Ovary (tissue), 9 donors: Measurements from ENCODE around the gene SHC1. TPM values are rescaled to one million over a fixed set of nuclear protein-coding genes. Genes with fewer than 3 reads are reported as not detected.

Source experiments
- DNase-seq, 5 donors: peaks; one replicate each; pipeline ENCODE4 v3.0.0-alpha.2; 2019 to 2020
- H3K27ac ChIP-seq, 2 donors: fragments of 200-600 bp; one replicate each; pipeline versions ENCODE4 v1.5.1 to v1.8.0; 2019 to 2022
- H3K27me3 ChIP-seq: fragments of 200-600 bp; one replicate; pipeline ENCODE4 v1.8.0; 2022
- H3K36me3 ChIP-seq: fragments of 200-600 bp; sonication (generic); one replicate; pipeline ENCODE4 v1.5.1; 2019
- H3K4me1 ChIP-seq: one replicate; pipeline ENCODE4 v1.8.1; 2013; ENCODE audit warnings: mild to moderate bottlenecking, moderate library complexity; ENCODE audit not compliant: insufficient read depth
- H3K4me3 ChIP-seq: fragments of 200-600 bp; sonication (generic); one replicate; pipeline ENCODE4 v1.5.1; 2017
- H3K9me3 ChIP-seq, 2 donors: fragments of 200-600 bp in 1 of 2; sonication (generic) in 1 of 2; one replicate each; pipeline versions ENCODE4 v1.5.1 to v1.8.1; 2013 to 2019; ENCODE audit warnings: mild to moderate bottlenecking in 1 of 2, moderate library complexity in 1 of 2
- CTCF ChIP-seq, 3 donors: fragments of 450-650 bp in 2 of 3; fragments of 200-600 bp in 1 of 3; IDR thresholded peaks; one replicate each; pipeline versions ENCODE4 v1.5.1 to v1.8.0; 2016 to 2022; ENCODE audit warnings: antibody characterized with exemption in 3 of 3, mild to moderate bottlenecking in 1 of 3
- EP300 ChIP-seq: sonication (generic); formaldehyde crosslinking; IDR thresholded peaks from one replicate; pipeline ENCODE4 v1.6.1; 2017; ENCODE audit warnings: antibody characterized with exemption
- POLR2A ChIP-seq: fragments of 450-650 bp; IDR thresholded peaks from one replicate; pipeline ENCODE4 v1.6.1; 2017; ENCODE audit warnings: antibody characterized with exemption, mild to moderate bottlenecking, moderate library complexity
- WGBS, 3 donors: extraction: QIAGEN DNeasy Blood & Tissue Kit in 1 of 3; methylation state at CpG; one replicate each; pipeline versions ENCODE4 v1.1.5 to v1.1.7; 2013 to 2017; 5-methylcytosine and 5-hydroxymethylcytosine counted together
- intact Hi-C, 4 donors: fragments of 100-400 bp; cut with DNase I; formaldehyde crosslinking; loops; one replicate each; pipeline versions ENCODE4 v1.11.0 to v1.15.1; 2022 to 2023
- polyA plus RNA-seq, 2 donors: library from polyadenylated mRNA; stranded (reverse); fragments of 200-250 nt in 1 of 2; fragments of 350-450 nt in 1 of 2; fragmentation: Illumina TruSeq in 1 of 2; extraction: RNeasy Lipid Tissue Mini Kit (QIAGEN cat#74804) in 1 of 2; gene quantifications; one replicate each; pipeline ENCODE4 v1.2.3, GENCODE V29; 2013 to 2014
- total RNA-seq, 7 donors: library from RNA; depleted of rRNA in 2 of 7; stranded (reverse); fragments of >200 nt in 2 of 7; fragmentation: NEBNext Ultra II Directional in 3 of 7; extraction: Animal tissue kit (Norgen Biotek cat#: 25700) in 3 of 7; gene quantifications; one replicate each; pipeline versions ENCODE4 v1.1.0 to v1.2.4, GENCODE V29; 2016 to 2023
- donor health status: DM: no; HTN: no; CAD: no; lungs with moderate emphysema.
- donor health status: DM: no; HTN: no; CAD: no.
- donor health status: Bipolar disorder and iron deficiency.
- donor health status: DM: yes; HTN: yes; CAD: no.
- donor health status: DM: no; HTN: no; CAD: no.
- donor health status: DM: yes; HTN: yes; CAD: no.

SHC1 gene
- total and polyA plus RNA-seq, 9 donors: 36.8 to 183 (median 80.0) TPM

GRCh38 chr1:155002464-155003226, 32.1 kb upstream of the SHC1 start, which contains the start of gene ZBTB7B:
ZBTB7B (plus strand) TSS chr1:155002802; CDS start chr1:155014661, 11,859 bp downstream.
- 0% methylated on average over 28 to 34 of the region's 35 CpGs for WGBS, 3 donors
- Histone ChIP-seq H3K36me3 (no peaks in the 10 kb centered on the region), H3K4me3 (peak within 1 kb of the TSS; percentile 82), H3K27me3 (no peaks in the 10 kb centered on the region), H3K9me3 (no peaks in the 10 kb centered on the region), H3K4me1 (peaks cover 11% of the 10 kb centered on the region), H3K27ac (peak within 1 kb of the TSS; percentile 94 to 96)
- DNase-seq: peak; percentile 56 to 74 (median 66)
- TF ChIP-seq POLR2A: peak; percentile 10
- no peak for TF ChIP-seq EP300
- no peak for TF ChIP-seq CTCF (IDR thresholded peaks at IDR 0.05)
- intact Hi-C loops: loop anchor here in 2 of 4 donors (5.0 kb wide), 2 partner anchors 40 to 45 kb away; partner anchors contain the start of genes PBXIP1 (in 1 of the 2) and PYGO2 (in 1 of the 2)

- no peaks in the 10 kb centered on the region for H3K36me3 ChIP-seq
- H3K4me3 ChIP-seq: peak overlapping the region; percentile 82
- 1 to 2% (median 1%) methylated on average over 31 to 38 of the region's 38 CpGs for WGBS, 3 donors
- H3K9me3 ChIP-seq: no peaks in the 10 kb centered on the region
- peak overlapping the region; percentile 94 to 95 for H3K27ac ChIP-seq
- H3K27me3 ChIP-seq: no peaks in the 10 kb centered on the region
- peak; percentile 92 for TF ChIP-seq POLR2A
- TF ChIP-seq CTCF (IDR thresholded peaks at IDR 0.05): peak in 2 of 3 donors; percentile 48 to 58
- no peak for TF ChIP-seq EP300
- peak; percentile 99 to 100 (median 100) for DNase-seq
- intact Hi-C loops: loop anchor here in 3 of 4 donors (2.0 to 5.0 kb wide), 3 partner anchors 27 to 45 kb away; partner anchors contain the start of genes CKS1B (in 1 of the 3), PBXIP1 (in 1 of the 3) and PYGO2 (in 1 of the 3)
- H3K4me1 ChIP-seq: peaks cover 11% of the 10 kb centered on the region
Observed at GRCh38 chr1:155001675-155002463, 31.3 kb upstream of the SHC1 start.

GRCh38 chr1:155001425-155001674, 30.8 kb upstream of the SHC1 start:
- H3K4me1 ChIP-seq: peaks cover 11% of the 10 kb centered on the region
- intact Hi-C loops: loop anchor here in 3 of 4 donors (2.0 to 5.0 kb wide), 3 partner anchors 27 to 44 kb away; partner anchors contain the start of genes CKS1B (in 1 of the 3), PBXIP1 (in 1 of the 3) and PYGO2 (in 1 of the 3)
- peak overlapping the region; percentile 94 to 95 for H3K27ac ChIP-seq
- TF ChIP-seq CTCF (IDR thresholded peaks at IDR 0.05) (no peak), POLR2A (no peak), EP300 (no peak)
- no peak for DNase-seq
- no peaks in the 10 kb centered on the region for H3K27me3 ChIP-seq
- no peaks in the 10 kb centered on the region for H3K36me3 ChIP-seq
- WGBS, 3 donors: 0 to 2% (median 1%) methylated on average over 11 of the region's 11 CpGs
- H3K9me3 ChIP-seq: no peaks in the 10 kb centered on the region
- H3K4me3 ChIP-seq: peak overlapping the region; percentile 82

GRCh38 chr1:155000726-155001424, 30.3 kb upstream of the SHC1 start:
- H3K9me3 ChIP-seq: no peaks in the 10 kb centered on the region
- H3K27me3 ChIP-seq: no peaks in the 10 kb centered on the region
- peak overlapping the region; percentile 82 for H3K4me3 ChIP-seq
- peak; percentile 90 to 92 (median 91) for DNase-seq
- whole genome bisulfite sequencing, 3 donors: 1% methylated on average over 20 to 43 of the region's 43 CpGs
- no peaks in the 10 kb centered on the region for H3K36me3 ChIP-seq
- peaks cover 11% of the 10 kb centered on the region for H3K4me1 ChIP-seq
- H3K27ac ChIP-seq: peak overlapping the region; percentile 94 to 95
- intact Hi-C loops: loop anchor here in 3 of 4 donors (2.0 to 5.0 kb wide), 3 partner anchors 26 to 44 kb away; partner anchors contain the start of genes CKS1B (in 1 of the 3), PBXIP1 (in 1 of the 3) and PYGO2 (in 1 of the 3)
- TF ChIP-seq EP300 (no peak), CTCF (IDR thresholded peaks at IDR 0.05) (peak in 2 of 3 donors; percentile 32 to 74), POLR2A (peak; percentile 94)
